Measurements from ENCODE around the gene XRN2.

GRCh38 chr20:21291026-21291425 lies 12.1 kb upstream of the XRN2 start:
- no peak for TF ChIP-seq POLR2AphosphoS5 (IDR thresholded peaks at IDR 0.05)
- no peak for TF ChIP-seq CTCF (IDR thresholded peaks at IDR 0.05 in 8 of 11, conservative IDR thresholded peaks at IDR 0.05 in 3 of 11)
- no peak for TF ChIP-seq POLR2A (IDR thresholded peaks at IDR 0.05)
